AG09309 (cell line): ENCODE results near the gene CEBPB.

Source experiments
- DNase-seq: peaks from one replicate; pipeline ENCODE4 v3.0.0-alpha.2; 2010; ENCODE audit warnings: low read depth
- H3K4me3 ChIP-seq: 2 replicates; pipeline ENCODE4 v1.5.1; 2011; ENCODE audit warnings: mild to moderate bottlenecking, low read depth, low read length, moderate library complexity; ENCODE audit not compliant: control insufficient read depth
- CTCF ChIP-seq: IDR thresholded peaks from 2 replicates; pipeline ENCODE4 v1.5.1; 2011; ENCODE audit warnings: mild to moderate bottlenecking, low read depth, low read length, inconsistent platforms; ENCODE audit not compliant: insufficient read depth, control insufficient read depth; ENCODE audit errors: missing control alignments

The CEBPB gene

DNA sequence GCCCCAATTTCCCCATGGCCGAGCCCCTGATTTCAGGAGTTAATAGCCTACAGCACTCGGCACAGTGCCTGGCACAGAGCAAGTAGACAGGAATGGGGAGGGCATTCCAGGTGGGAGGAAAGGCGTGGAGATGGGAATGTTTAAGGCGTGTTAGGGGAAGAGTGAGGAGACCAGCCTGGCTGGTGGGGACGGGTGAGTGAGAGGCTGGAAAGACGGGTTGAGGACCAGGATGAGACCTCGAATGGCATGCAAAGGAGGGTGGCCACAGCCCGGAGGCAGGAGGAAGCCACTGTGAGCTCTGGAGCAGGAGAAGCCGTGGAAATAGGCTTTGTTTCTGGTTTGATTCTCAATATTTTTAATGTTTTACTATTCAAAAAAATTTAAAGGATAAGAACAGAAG lies 49.5 kb downstream of the CEBPB start:
- H3K4me3 ChIP-seq, result no peak overlapping the region
- TF ChIP-seq CTCF, result no peak
- no peak for DNase-seq

DNA sequence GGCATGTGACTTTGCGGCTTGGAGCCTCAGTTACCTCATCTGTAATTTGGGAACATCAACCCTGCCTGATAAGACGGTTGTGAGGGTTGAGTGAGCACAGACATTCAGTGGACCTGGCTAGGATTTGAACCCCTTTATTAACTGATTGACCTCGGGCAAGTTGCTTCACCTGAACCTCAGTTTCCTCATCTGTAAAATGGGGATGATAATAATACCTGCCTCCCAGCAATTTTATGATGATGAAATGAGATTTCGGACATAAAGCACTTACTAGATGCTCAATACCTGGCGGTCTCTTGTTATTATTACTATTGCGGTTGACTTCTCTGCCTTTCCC lies 51.5 kb downstream of the CEBPB start:
- no peak for TF ChIP-seq CTCF
- H3K4me3 ChIP-seq, result no peak overlapping the region
- DNase-seq, result no peak
